ENCODE measurements around the gene CNFN. TPM values are rescaled to one million over a fixed set of nuclear protein-coding genes. Genes with fewer than 3 reads are reported as not detected.

Gene CNFN
- total RNA-seq: not detected

- ChIA-PET POLR2A (no interaction called here), CTCF (no interaction called here)
Observed at GRCh38 chr19:42389899-42390298, at the start of gene CNFN. TSS of gene CNFN (minus strand) at chr19:42390297. CDS start at chr19:42389037, 1,260 bp downstream.

GRCh38 chr19:42436006-42436405 is 45.9 kb upstream of the CNFN start:
- ChIA-PET POLR2A (interaction anchor here (0.7 kb wide), 1 partner anchor 1683 kb away, joined by 8 read pairs; no protein-coding TSS in a partner anchor), CTCF (interaction anchor here (2.9 kb wide), 1 partner anchor 15 kb away, joined by 12 read pairs; no protein-coding TSS in a partner anchor)

- POLR2A ChIA-PET: no interaction called here
- CTCF ChIA-PET: interaction anchor here (1.3 kb wide), 2 partner anchors 9 to 12 kb away, joined by 3 read pairs; no protein-coding TSS in a partner anchor
Observed at GRCh38 chr19:42435316-42435715, 45.2 kb upstream of the CNFN start.

- ChIA-PET POLR2A (interaction anchor here (0.6 kb wide), 1 partner anchor 36 kb away, joined by 3 read pairs; no protein-coding TSS in a partner anchor), CTCF (interaction anchor here (0.8 to 3.0 kb wide), 4 partner anchors 13 to 325 kb away, joined by 3 to 20 read pairs (median 4); no protein-coding TSS in a partner anchor)
Observed at GRCh38 chr19:42433503-42434260, 43.6 kb upstream of the CNFN start.

- ChIA-PET CTCF (interaction anchor here (0.8 kb wide), 1 partner anchor 12 kb away, joined by 3 read pairs; no protein-coding TSS in a partner anchor), POLR2A (no interaction called here)
Observed at GRCh38 chr19:42431486-42431885, 41.4 kb upstream of the CNFN start.

GRCh38 chr19:42428676-42429075 is 38.6 kb upstream of the CNFN start:
- ChIA-PET POLR2A (no interaction called here), CTCF (interaction anchor here (1.0 kb wide), 1 partner anchor 21 kb away, joined by 3 read pairs; no protein-coding TSS in a partner anchor)

- ChIA-PET CTCF (interaction anchor here (1.4 to 2.9 kb wide), 2 partner anchors 10 to 11 kb away, joined by 3 to 10 read pairs; no protein-coding TSS in a partner anchor), POLR2A (no interaction called here)
Observed at GRCh38 chr19:42427313-42427712, 37.2 kb upstream of the CNFN start, which contains the start of gene LIPE. TSS of gene LIPE (minus strand) at chr19:42427388. CDS start at chr19:42427149, 239 bp downstream.

GRCh38 chr19:42426643-42427042 is 36.5 kb upstream of the CNFN start:
- CTCF ChIA-PET: interaction anchor here (1.2 to 2.9 kb wide), 3 partner anchors 9 to 25 kb away, joined by 3 to 10 read pairs (median 3); no protein-coding TSS in a partner anchor
- POLR2A ChIA-PET: interaction anchor here (0.7 kb wide), 1 partner anchor 29 kb away, joined by 4 read pairs; no protein-coding TSS in a partner anchor

GRCh38 chr19:42424712-42425131 is 34.6 kb upstream of the CNFN start:
- CTCF ChIA-PET: interaction anchor here (0.5 kb wide), 1 partner anchor 339 kb away, joined by 3 read pairs; no protein-coding TSS in a partner anchor
- POLR2A ChIA-PET: no interaction called here

GRCh38 chr19:42424345-42424707 is 34.2 kb upstream of the CNFN start:
- ChIA-PET CTCF (interaction anchor here (0.7 to 1.9 kb wide), 4 partner anchors 14 to 122 kb away, joined by 3 to 12 read pairs (median 6); partner anchors contain the start of genes PAFAH1B3 and PRR19), POLR2A (no interaction called here)

GRCh38 chr19:42423462-42424344 is 33.6 kb upstream of the CNFN start:
- CTCF ChIA-PET: interaction anchor here (0.7 to 1.9 kb wide), 8 partner anchors 11 to 300 kb away, joined by 3 to 12 read pairs (median 3); partner anchors contain the start of genes PAFAH1B3 and PRR19

GRCh38 chr19:42422901-42423461 is 32.9 kb upstream of the CNFN start:
- ChIA-PET POLR2A (interaction anchor here (0.7 to 1.0 kb wide), 3 partner anchors 16 to 76 kb away, joined by 3 read pairs; no protein-coding TSS in a partner anchor), CTCF (interaction anchor here (0.7 to 1.9 kb wide), 6 partner anchors 12 to 299 kb away, joined by 3 to 12 read pairs (median 4); no protein-coding TSS in a partner anchor)

More at GRCh38 chr19:42423462-42424344, 33.6 kb upstream of the CNFN start:
- POLR2A ChIA-PET: interaction anchor here (0.7 to 1.0 kb wide), 3 partner anchors 15 to 77 kb away, joined by 3 read pairs; no protein-coding TSS in a partner anchor

- POLR2A ChIA-PET: interaction anchor here (1.0 kb wide), 1 partner anchor 16 kb away, joined by 3 read pairs; no protein-coding TSS in a partner anchor
Observed at GRCh38 chr19:42422092-42422900, 32.2 kb upstream of the CNFN start.

GRCh38 chr19:42421591-42422031 is 31.5 kb upstream of the CNFN start:
- ChIA-PET POLR2A (no interaction called here), CTCF (interaction anchor here (1.7 to 3.0 kb wide), 3 partner anchors 12 to 20 kb away, joined by 4 to 20 read pairs (median 14); no protein-coding TSS in a partner anchor)

More at GRCh38 chr19:42422092-42422900, 32.2 kb upstream of the CNFN start:
- CTCF ChIA-PET: interaction anchor here (1.1 to 1.9 kb wide), 6 partner anchors 13 to 21 kb away, joined by 3 to 12 read pairs (median 4); no protein-coding TSS in a partner anchor

- CTCF ChIA-PET: interaction anchor here (1.0 to 3.0 kb wide), 5 partner anchors 12 to 107 kb away, joined by 3 to 20 read pairs (median 14); partner anchors contain the start of gene CEACAM1
- POLR2A ChIA-PET: no interaction called here
Observed at GRCh38 chr19:42421101-42421500, 31.0 kb upstream of the CNFN start.

- CTCF ChIA-PET: interaction anchor here (0.6 to 3.0 kb wide), 10 partner anchors 11 to 108 kb away, joined by 3 to 20 read pairs (median 4); partner anchors contain the start of gene CEACAM1
- POLR2A ChIA-PET: interaction anchor here (0.7 kb wide), 2 partner anchors 23 to 177 kb away, joined by 4 to 6 read pairs; no protein-coding TSS in a partner anchor
Observed at GRCh38 chr19:42420055-42420544, 30.0 kb upstream of the CNFN start.

- ChIA-PET CTCF (interaction anchor here (0.6 to 3.0 kb wide), 8 partner anchors 12 to 40 kb away, joined by 3 to 20 read pairs (median 5); no protein-coding TSS in a partner anchor), POLR2A (interaction anchor here (0.7 kb wide), 1 partner anchor 178 kb away, joined by 4 read pairs; no protein-coding TSS in a partner anchor)
Observed at GRCh38 chr19:42419309-42419708, 29.2 kb upstream of the CNFN start.
